ENCODE results near the gene PRKCH. TPM values are rescaled to one million over a fixed set of nuclear protein-coding genes. Genes with fewer than 3 reads are reported as not detected.

The PRKCH gene
- total RNA-seq, 1 experiment from 2014 or later: 5.2 TPM

DNA sequence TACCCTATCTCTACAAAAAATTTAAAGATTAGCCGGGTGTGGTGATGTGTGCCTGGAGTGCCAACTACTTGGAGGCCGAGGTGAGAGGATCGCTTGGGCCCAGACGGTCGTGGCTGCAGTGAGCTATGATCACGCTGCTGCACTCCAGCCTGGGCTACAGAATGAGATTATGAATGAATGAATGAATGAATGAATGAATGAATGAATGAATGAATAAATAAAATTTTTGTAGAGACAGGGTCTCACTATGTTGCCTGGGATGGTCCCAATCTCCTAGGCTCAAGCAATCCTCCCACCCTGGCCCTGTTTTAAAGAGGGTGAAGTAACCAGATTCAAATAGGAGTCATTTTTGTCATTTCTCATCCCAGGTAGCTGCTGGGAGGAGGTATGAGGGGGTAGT lies 197.7 kb downstream of the PRKCH start:
- Histone ChIP-seq H3K56ac (ENCODE audit: insufficient read length, low read depth, low read length) (no peak overlapping the region), H3K79me1 (ENCODE audit: insufficient read depth, low read depth, low read length, poor library complexity, severe bottlenecking) (no peaks in the 10 kb centered on the region), H4K8ac (replicated peaks; ENCODE audit: insufficient read length, low read depth, low read length) (no peak overlapping the region), H3K9ac (ENCODE audit: extremely low read depth, insufficient read length, low read length) (no peak overlapping the region), H2AFZ (ENCODE audit: low read length) (no peak overlapping the region), H2BK20ac (ENCODE audit: low read depth, low read length, poor library complexity, severe bottlenecking) (no peak overlapping the region), H4K91ac (ENCODE audit: insufficient read length, low read depth, low read length) (no peak overlapping the region), H3K79me2 (ENCODE audit: insufficient read depth, low read length) (no peaks in the 10 kb centered on the region), H3K9me3 (ENCODE audit: control insufficient read depth, low read depth, low read length) (no peaks in the 10 kb centered on the region), H3K18ac (ENCODE audit: insufficient read length, low read depth, low read length) (no peak overlapping the region), H3K27ac (ENCODE audit: insufficient read length, low read depth, low read length) (no peak overlapping the region), H3K4ac (ENCODE audit: low read depth, low read length) (no peak overlapping the region), H2BK5ac (ENCODE audit: insufficient read length, low read length) (no peak overlapping the region), H3K23ac (ENCODE audit: insufficient read length, low read depth, low read length) (no peak overlapping the region), H3K23me2 (ENCODE audit: insufficient read length, low read depth, low read length, poor library complexity, severe bottlenecking) (no peaks in the 10 kb centered on the region), H3T11ph (ENCODE audit: low read length) (no peak overlapping the region), H3K27me3 (ENCODE audit: insufficient read depth, low read length) (no peaks in the 10 kb centered on the region; the same call in 1 of the 2 replicates), H4K5ac (ENCODE audit: insufficient read length, low read depth, low read length) (no peak overlapping the region), H4K20me1 (ENCODE audit: control insufficient read depth, insufficient read depth, insufficient read length) (no peaks in the 10 kb centered on the region), H3K4me2 (ENCODE audit: insufficient read depth, insufficient read length, low read length) (no peak overlapping the region), H2AK5ac (ENCODE audit: insufficient read length, low read length) (no peak overlapping the region), H3K14ac (ENCODE audit: insufficient read depth, low read length) (no peak overlapping the region), H2BK120ac (ENCODE audit: low read depth, low read length, poor library complexity, severe bottlenecking) (no peak overlapping the region), H2BK12ac (ENCODE audit: insufficient read length, low read depth, low read length) (no peak overlapping the region), H2BK15ac (ENCODE audit: low read depth, low read length) (no peak overlapping the region), H3K4me1 (ENCODE audit: insufficient read depth, low read length) (no peaks in the 10 kb centered on the region)
- Mint-ChIP-seq H3K36me3 (ENCODE audit: insufficient read depth in 1 of 3, low read depth in 3 of 3) (no peaks in the 10 kb centered on the region), H3K27me3 (ENCODE audit: low read depth) (no peaks in the 10 kb centered on the region), H3K4me1 (peaks cover 6 to 7% of the 10 kb centered on the region in 2 experiments), H3K27ac (no peak overlapping the region), H3K4me3 (no peak overlapping the region), H3K9me3 (no peaks in the 10 kb centered on the region)
- no peak for DNase-seq
- no CpG with 5 or more reads among the region's 6 CpGs for WGBS (ENCODE audit: extremely low coverage, insufficient read length, low lambda C conversion rate)
- TF ChIP-seq, protein P1, sequence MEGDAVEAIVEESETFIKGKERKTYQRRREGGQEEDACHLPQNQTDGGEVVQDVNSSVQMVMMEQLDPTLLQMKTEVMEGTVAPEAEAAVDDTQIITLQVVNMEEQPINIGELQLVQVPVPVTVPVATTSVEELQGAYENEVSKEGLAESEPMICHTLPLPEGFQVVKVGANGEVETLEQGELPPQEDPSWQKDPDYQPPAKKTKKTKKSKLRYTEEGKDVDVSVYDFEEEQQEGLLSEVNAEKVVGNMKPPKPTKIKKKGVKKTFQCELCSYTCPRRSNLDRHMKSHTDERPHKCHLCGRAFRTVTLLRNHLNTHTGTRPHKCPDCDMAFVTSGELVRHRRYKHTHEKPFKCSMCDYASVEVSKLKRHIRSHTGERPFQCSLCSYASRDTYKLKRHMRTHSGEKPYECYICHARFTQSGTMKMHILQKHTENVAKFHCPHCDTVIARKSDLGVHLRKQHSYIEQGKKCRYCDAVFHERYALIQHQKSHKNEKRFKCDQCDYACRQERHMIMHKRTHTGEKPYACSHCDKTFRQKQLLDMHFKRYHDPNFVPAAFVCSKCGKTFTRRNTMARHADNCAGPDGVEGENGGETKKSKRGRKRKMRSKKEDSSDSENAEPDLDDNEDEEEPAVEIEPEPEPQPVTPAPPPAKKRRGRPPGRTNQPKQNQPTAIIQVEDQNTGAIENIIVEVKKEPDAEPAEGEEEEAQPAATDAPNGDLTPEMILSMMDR (conservative IDR thresholded peaks at IDR 0.05): no peak
